Erythroblast (primary cell): ENCODE measurements around the gene CCDC183.

ENCODE experiments used
- GATA1 ChIP-seq: IDR thresholded peaks from 2 replicates; pipeline ENCODE4 v1.6.1; 2011; ENCODE audit warnings: low read depth, mild to moderate bottlenecking, control low read depth, low read length, moderate library complexity
- POLR2A ChIP-seq: IDR thresholded peaks from 2 replicates; pipeline ENCODE4 v1.6.1; 2011; ENCODE audit warnings: mild to moderate bottlenecking, low read length

- no peak for TF ChIP-seq POLR2A
- no peak for TF ChIP-seq GATA1
Measured at GRCh38 chr9:136761545-136761981, 34.6 kb upstream of the CCDC183 start.
